H1 (cell line): ENCODE results near the gene TTC24. TPM values are rescaled to one million over a fixed set of nuclear protein-coding genes. Genes with fewer than 3 reads are reported as not detected.

Source experiments
- CTCF ChIA-PET: fragments of 300-600 bp; sonication (Branson Sonifier 250); formaldehyde crosslinking; loops from one replicate; lab custom pipeline; 2021; ENCODE audit not compliant: partially characterized antibody; lab: Charles Lee
- POLR2A ChIA-PET: fragments of 300-600 bp; sonication (Branson Sonifier 250); formaldehyde crosslinking; loops from one replicate; lab custom pipeline; 2021; ENCODE audit warnings: inconsistent platforms; ENCODE audit not compliant: partially characterized antibody; lab: Charles Lee
- DNase-seq, 2 experiments: peaks; one replicate each; pipeline versions ENCODE4 v3.0.0 to v3.0.0-alpha.2; 2010 to 2022; ENCODE audit warnings: low spot score in 2 of 2, low read depth in 1 of 2, mixed read lengths in 1 of 2
- FAIRE-seq: peaks from 2 replicates; lab custom pipeline; 2011; peaks lifted over from hg19 to GRCh38; lab: Jason Lieb, UNC
- H2AFZ ChIP-seq: 2 replicates; pipeline ENCODE4 v1.8.1; 2012; ENCODE audit warnings: low read length, inconsistent platforms
- H2AK5ac ChIP-seq: 2 replicates; pipeline ENCODE4 v1.6.1; 2013; ENCODE audit warnings: low read depth, low read length
- H2BK120ac ChIP-seq: replicated peaks from 2 replicates; pipeline ENCODE3; 2013; ENCODE audit warnings: low read depth, low read length, inconsistent platforms
- H2BK12ac ChIP-seq: 2 replicates; pipeline ENCODE4 v1.6.1; 2013; ENCODE audit warnings: low read depth, low read length
- H2BK15ac ChIP-seq: 2 replicates; pipeline ENCODE4 v1.6.1; 2013; ENCODE audit warnings: low read length
- H2BK20ac ChIP-seq: 2 replicates; pipeline ENCODE4 v1.6.1; 2013; ENCODE audit warnings: low read length
- H2BK5ac ChIP-seq: 2 replicates; pipeline ENCODE4 v1.6.1; 2013; ENCODE audit warnings: low read depth, low read length
- H3K14ac ChIP-seq: 2 replicates; pipeline ENCODE4 v1.6.1; 2013; ENCODE audit warnings: inconsistent platforms; ENCODE audit not compliant: insufficient read length
- H3K18ac ChIP-seq: 2 replicates; pipeline ENCODE4 v1.6.1; 2013; ENCODE audit warnings: low read length; ENCODE audit errors: extremely low read depth
- H3K23ac ChIP-seq: 2 replicates; pipeline ENCODE4 v1.6.1; 2013; ENCODE audit warnings: inconsistent platforms; ENCODE audit not compliant: insufficient read length
- H3K23me2 ChIP-seq: 2 replicates; pipeline ENCODE4 v1.6.1; 2013; ENCODE audit warnings: low read depth, low read length
- H3K27ac ChIP-seq: 2 replicates; pipeline ENCODE4 v1.6.1; 2011; ENCODE audit warnings: low read depth, low read length, inconsistent platforms
- H3K27me3 ChIP-seq, 4 experiments: replicated peaks in 1 of 4; 1 replicate in 1 of 4; 2 replicates in 3 of 4; pipeline versions ENCODE4 v1.6.1 to v1.8.1; 2011 to 2013; ENCODE audit warnings: low read length in 3 of 4, mild to moderate bottlenecking in 3 of 4, inconsistent platforms in 2 of 4, mixed read lengths in 2 of 4, moderate library complexity in 1 of 4; ENCODE audit not compliant: control insufficient read depth in 3 of 4, insufficient read depth in 3 of 4; ENCODE audit errors: extremely low read depth in 1 of 4
- H3K36me3 ChIP-seq, 4 experiments: 2 replicates each; pipeline versions ENCODE4 v1.6.1 to v1.8.1; 2011 to 2013; ENCODE audit warnings: mild to moderate bottlenecking in 4 of 4, low read length in 3 of 4, moderate library complexity in 2 of 4, control low read depth in 1 of 4, inconsistent platforms in 1 of 4; ENCODE audit not compliant: insufficient read depth in 4 of 4, control insufficient read depth in 2 of 4
- H3K4ac ChIP-seq: replicated peaks from 2 replicates; pipeline ENCODE3; 2013; ENCODE audit warnings: low read length, low read depth, mixed read lengths, inconsistent platforms; ENCODE audit not compliant: insufficient read length
- H3K4me1 ChIP-seq, 4 experiments: replicated peaks in 1 of 4; 1 replicate in 1 of 4; 2 replicates in 3 of 4; pipeline versions ENCODE4 v1.6.1 to v1.8.1; 2011 to 2013; ENCODE audit warnings: low read length in 3 of 4, inconsistent platforms in 2 of 4, mixed read lengths in 1 of 4; ENCODE audit not compliant: insufficient read depth in 4 of 4, control insufficient read depth in 3 of 4
- H3K4me2 ChIP-seq, 2 experiments: 2 replicates each; pipeline versions ENCODE4 v1.6.1 to v1.8.1; 2011 to 2013; ENCODE audit warnings: low read depth in 2 of 2, low read length in 2 of 2, control low read depth in 1 of 2, inconsistent platforms in 1 of 2, mild to moderate bottlenecking in 1 of 2; ENCODE audit not compliant: insufficient read depth in 1 of 2
- H3K4me3 ChIP-seq, 4 experiments: fragments of 200-600, 300-600 bp in 1 of 4; sonication (generic), shearing (Covaris generic), sonication (Bioruptor Twin) in 1 of 4; 2 replicates each; pipeline versions ENCODE4 v1.5.1 to v1.8.1; 2011 to 2016; ENCODE audit warnings: low read length in 4 of 4, low read depth in 3 of 4, control low read depth in 2 of 4, inconsistent platforms in 2 of 4, mild to moderate bottlenecking in 2 of 4, mixed read lengths in 1 of 4, moderate library complexity in 1 of 4; ENCODE audit not compliant: insufficient read depth in 2 of 4; ENCODE audit errors: extremely low read depth in 1 of 4
- H3K56ac ChIP-seq: replicated peaks from 2 replicates; pipeline ENCODE3; 2013; ENCODE audit warnings: low read depth, mild to moderate bottlenecking, mixed read lengths, low read length, inconsistent platforms; ENCODE audit not compliant: insufficient read length
- H3K79me1 ChIP-seq: 2 replicates; pipeline ENCODE4 v1.6.1; 2013; ENCODE audit warnings: low read depth, low read length, control low read depth
- H3K79me2 ChIP-seq, 2 experiments: 2 replicates each; pipeline versions ENCODE4 v1.6.1 to v1.8.1; 2012 to 2013; ENCODE audit warnings: low read length in 2 of 2, mild to moderate bottlenecking in 2 of 2, inconsistent platforms in 1 of 2; ENCODE audit not compliant: insufficient read depth in 2 of 2, control insufficient read depth in 1 of 2
- H3K9ac ChIP-seq, 4 experiments: replicated peaks in 1 of 4; 1 replicate in 1 of 4; 2 replicates in 3 of 4; pipeline versions ENCODE4 v1.6.1 to v1.8.1; 2011 to 2013; ENCODE audit warnings: low read depth in 3 of 4, low read length in 3 of 4, control low read depth in 2 of 4, mild to moderate bottlenecking in 2 of 4, moderate library complexity in 2 of 4, inconsistent platforms in 1 of 4; ENCODE audit errors: extremely low read depth in 1 of 4
- H3K9me3 ChIP-seq, 2 experiments: 2 replicates each; pipeline versions ENCODE4 v1.6.1 to v1.8.1; 2012 to 2013; ENCODE audit warnings: mild to moderate bottlenecking in 2 of 2, moderate library complexity in 2 of 2, control low read depth in 1 of 2, inconsistent platforms in 1 of 2, low read depth in 1 of 2, low read length in 1 of 2, mixed read lengths in 1 of 2; ENCODE audit not compliant: insufficient read depth in 2 of 2
- H4K20me1 ChIP-seq, 2 experiments: replicated peaks in 1 of 2; 2 replicates each; pipeline versions ENCODE3 to v1.8.1; 2011 to 2013; ENCODE audit warnings: inconsistent platforms in 2 of 2, low read length in 2 of 2, mild to moderate bottlenecking in 1 of 2; ENCODE audit not compliant: insufficient read depth in 2 of 2, control insufficient read depth in 1 of 2
- H4K5ac ChIP-seq: 2 replicates; pipeline ENCODE4 v1.6.1; 2013; ENCODE audit warnings: low read length, low read depth, mixed read lengths, inconsistent platforms; ENCODE audit not compliant: insufficient read length
- H4K8ac ChIP-seq: 2 replicates; pipeline ENCODE4 v1.8.0; 2013; ENCODE audit warnings: mild to moderate bottlenecking, moderate library complexity, low read length, inconsistent platforms; ENCODE audit not compliant: insufficient read depth; ENCODE audit errors: extremely low read depth
- H4K91ac ChIP-seq: replicated peaks from 2 replicates; pipeline ENCODE3; 2013; ENCODE audit warnings: low read length, mixed read lengths, inconsistent platforms; ENCODE audit not compliant: insufficient read length
- ATF3 ChIP-seq: IDR thresholded peaks from 2 replicates; pipeline ENCODE4 v1.6.1; 2011; ENCODE audit warnings: low read depth, mild to moderate bottlenecking, low read length; ENCODE audit not compliant: insufficient read depth
- CHD1 ChIP-seq: IDR thresholded peaks from 2 replicates; pipeline ENCODE4 v1.6.1; 2012; ENCODE audit warnings: low read depth, low read length, improper control_type of control experiment
- PHF8 ChIP-seq: fragments of 200-600 bp; sonication (generic); conservative IDR thresholded peaks from 2 replicates; pipeline ENCODE4 v1.7.1; 2012; ENCODE audit warnings: low read depth, mild to moderate bottlenecking, inconsistent platforms, low read length, moderate library complexity
- WGBS, 2 experiments: shearing (Covaris generic) in 1 of 2; methylation state at CpG; one replicate each; pipeline versions ENCODE4 v1.1.6 to v1.1.7; 2013 to 2015; ENCODE audit warnings: low lambda C conversion rate in 2 of 2, mixed read lengths in 2 of 2, inconsistent platforms in 1 of 2, low coverage in 1 of 2, missing lambda C conversion rate in 1 of 2; ENCODE audit not compliant: insufficient replicate concordance in 2 of 2, insufficient coverage in 1 of 2, insufficient read length in 1 of 2; ENCODE audit errors: extremely low coverage in 1 of 2, missing lambda C conversion rate in 1 of 2; 5-methylcytosine and 5-hydroxymethylcytosine counted together
- polyA plus RNA-seq, 7 experiments: library from polyadenylated mRNA; depleted of rRNA in 3 of 7; stranded (reverse) in 5 of 7; unstranded in 2 of 7; fragments of >200 nt in 5 of 7; fragments of 200-250 nt in 2 of 7; gene quantifications; 1 replicate in 5 of 7; 2 replicates in 1 of 7; 4 replicates in 1 of 7; pipeline versions ENCODE4 v1.2.1 to v1.2.3, GENCODE V29; 2011 to 2013; ENCODE audit warnings: missing spikeins in 2 of 7, mixed read lengths in 2 of 7
- total RNA-seq: library from RNA; stranded (reverse); fragmentation: NEBNext Ultra II Directional; extraction: Animal tissue kit (Norgen Biotek cat#: 25700); gene quantifications from 2 replicates; pipeline ENCODE4 v1.2.1, GENCODE V29; 2021

Gene TTC24
- total and polyA plus RNA-seq, 2 of the 8 experiments (the other 6 are each of a cell fraction or from before 2014, with no cell fraction given): 0.08 TPM; not detected in 1

- H3K27ac ChIP-seq: no peak overlapping the region
- no peak overlapping the region for H4K91ac ChIP-seq
- H3K9me3 ChIP-seq: no peaks in the 10 kb centered on the region
- H3K79me2 ChIP-seq: no peaks in the 10 kb centered on the region
- peaks cover 3 to 15% (median 11%) of the 10 kb centered on the region in 4 experiments for H3K4me1 ChIP-seq
- no peak overlapping the region for H2BK5ac ChIP-seq
- no peaks in the 10 kb centered on the region for H4K20me1 ChIP-seq
- DNase-seq (no peak), FAIRE-seq (no peak)
- H3K23ac ChIP-seq: no peak overlapping the region
- H3K4ac ChIP-seq: no peak overlapping the region
- H3K79me1 ChIP-seq: no peaks in the 10 kb centered on the region
- no peak overlapping the region for H2BK15ac ChIP-seq
- no peak overlapping the region for H2AK5ac ChIP-seq
- H3K18ac ChIP-seq: no peak overlapping the region
- H4K5ac ChIP-seq: no peak overlapping the region
- H3K4me3 ChIP-seq: no peak overlapping the region
- H2BK12ac ChIP-seq: no peak overlapping the region
- no peak overlapping the region for H2BK120ac ChIP-seq
- 95% methylated on average over 18 of the region's 18 CpGs; no CpG with 5 or more reads in 1 of the 2 experiments for WGBS, 2 experiments
- H3K9ac ChIP-seq: no peak overlapping the region
- no peak overlapping the region for H2AFZ ChIP-seq
- H3K56ac ChIP-seq: no peak overlapping the region
- H3K23me2 ChIP-seq: no peaks in the 10 kb centered on the region
- H3K4me2 ChIP-seq: no peak overlapping the region
- ChIA-PET CTCF (interaction anchor here (1.0 to 4.3 kb wide), 4 partner anchors 11 to 50 kb away, joined by 3 to 14 read pairs (median 4); partner anchors contain the start of gene TTC24), POLR2A (interaction anchor here (0.6 to 0.8 kb wide), 2 partner anchors 8 to 9 kb away, joined by 3 read pairs; no protein-coding TSS in a partner anchor)
- H2BK20ac ChIP-seq: no peak overlapping the region
- no peak overlapping the region for H3K14ac ChIP-seq
- TF ChIP-seq CHD1 (no peak), PHF8 (no peak), ATF3 (no peak)
- H3K36me3 ChIP-seq: peaks cover 6 to 32% (median 18%) of the 10 kb centered on the region in 4 experiments; a peak in 7 of 8 replicates
- no peaks in the 10 kb centered on the region for H3K27me3 ChIP-seq
- H4K8ac ChIP-seq: no peak overlapping the region
Observed at GRCh38 chr1:156530006-156530405, 49.5 kb upstream of the TTC24 start.
